Coronary artery (tissue), 2 donors: Measurements from ENCODE around the gene AZIN2.

Experiments used
- DNase-seq: peaks from one replicate; pipeline ENCODE4 v3.0.0-alpha.2; 2017; ENCODE audit warnings: low spot score
- H3K27ac ChIP-seq, 2 donors: fragments of 200-600 bp; sonication (generic); one replicate each; pipeline ENCODE4 v1.5.1; 2016 to 2019
- H3K4me3 ChIP-seq: fragments of 200-600 bp; sonication (generic); 2 replicates; pipeline ENCODE4 v1.5.1; 2016; ENCODE audit warnings: mild to moderate bottlenecking, moderate library complexity
- CTCF ChIP-seq: fragments of 200-600 bp; sonication (generic); IDR thresholded peaks from one replicate; pipeline ENCODE4 v1.5.1; 2019; ENCODE audit warnings: antibody characterized with exemption

The AZIN2 gene

GRCh38 chr1:33047839-33048305 is 33.1 kb upstream of the AZIN2 start:
- no peak for DNase-seq
- no peak for TF ChIP-seq CTCF
- no peak overlapping the region for H3K27ac ChIP-seq
- H3K4me3 ChIP-seq: no peak overlapping the region

DNA sequence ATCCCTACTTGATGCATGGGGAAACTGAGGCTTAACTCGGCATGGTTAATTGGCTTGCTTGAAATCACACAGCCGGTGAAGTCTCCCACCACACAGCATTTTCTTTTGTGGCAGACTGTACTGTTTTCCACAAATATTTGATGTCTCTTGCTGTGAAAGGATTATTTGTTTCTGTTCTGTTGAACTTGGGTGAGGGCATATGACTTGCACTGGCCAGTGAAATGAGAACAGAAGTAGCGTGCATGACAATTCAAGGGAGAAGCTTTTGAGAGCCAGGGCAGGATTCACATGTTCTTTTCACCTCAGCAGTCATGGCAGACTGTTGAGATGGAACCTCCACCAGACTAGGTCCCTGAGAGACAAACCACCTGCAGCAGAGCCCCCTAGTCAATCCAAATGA is 32.5 kb upstream of the AZIN2 start:
- no peak for DNase-seq
- Histone ChIP-seq H3K27ac (no peak overlapping the region), H3K4me3 (no peak overlapping the region)
- TF ChIP-seq CTCF: no peak

DNA sequence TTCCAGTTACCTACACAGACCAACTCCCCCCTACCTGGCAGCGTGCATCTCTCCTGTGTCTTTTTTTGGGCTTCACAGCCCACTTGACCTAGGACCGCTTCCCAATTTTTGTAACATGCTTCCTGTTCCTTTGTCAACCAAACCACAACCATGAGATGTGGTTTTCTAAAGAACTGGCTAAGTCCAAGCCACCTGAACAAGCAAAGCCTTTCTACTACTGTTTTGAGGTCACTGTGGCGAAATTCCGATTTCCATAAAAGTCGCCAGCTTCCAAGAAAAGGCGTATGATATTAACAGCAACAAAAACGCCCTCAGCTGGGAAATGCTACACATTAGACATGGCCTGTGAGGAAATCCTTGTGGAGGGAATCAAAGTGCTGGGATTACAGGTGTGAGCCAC is 31.6 kb upstream of the AZIN2 start:
- H3K27ac ChIP-seq: no peak overlapping the region
- TF ChIP-seq CTCF: no peak
- DNase-seq: no peak
- H3K4me3 ChIP-seq: no peak overlapping the region

DNA sequence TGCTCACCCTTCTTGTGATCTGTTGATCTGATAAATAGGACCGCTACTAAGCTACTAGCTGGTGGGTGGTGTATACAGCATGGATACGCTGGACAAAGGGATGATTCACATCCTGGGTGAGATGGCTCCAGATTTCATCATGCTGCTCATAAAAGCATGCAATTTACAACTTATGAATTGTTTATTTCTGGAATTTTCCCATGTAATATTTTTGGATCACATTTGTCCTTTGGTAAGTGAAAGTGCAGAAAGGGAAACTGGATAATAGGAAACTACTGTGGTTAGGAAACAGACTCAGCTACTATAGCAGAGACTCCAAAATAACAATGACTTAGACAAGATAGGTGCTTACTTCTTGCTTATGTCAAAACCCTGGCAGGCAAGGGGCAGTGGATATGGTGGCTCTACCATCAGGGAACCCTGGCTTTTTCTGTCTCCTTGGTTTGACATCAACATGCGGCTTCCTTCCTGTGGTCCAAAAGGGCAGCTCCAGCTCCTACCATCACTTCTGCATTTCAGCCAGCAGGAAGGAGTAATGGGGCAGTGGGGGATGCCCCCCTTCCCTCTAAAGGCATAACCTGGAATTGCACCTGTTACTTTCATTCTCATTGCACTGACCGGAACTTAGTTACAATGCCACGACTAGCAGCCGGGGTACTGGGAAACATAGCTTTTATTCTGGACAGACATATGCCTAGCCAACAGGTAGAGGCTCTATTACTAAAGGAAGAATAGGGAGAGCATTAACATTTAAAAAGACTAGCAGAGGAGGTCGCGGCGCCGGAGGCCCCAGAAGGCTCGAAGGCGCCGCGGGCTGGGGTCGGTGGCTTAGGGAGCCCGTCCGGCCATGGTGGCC is 30.5 kb upstream of the AZIN2 start:
- TF ChIP-seq CTCF: no peak
- no peak overlapping the region for H3K4me3 ChIP-seq
- DNase-seq: no peak
- H3K27ac ChIP-seq: no peak overlapping the region

DNA sequence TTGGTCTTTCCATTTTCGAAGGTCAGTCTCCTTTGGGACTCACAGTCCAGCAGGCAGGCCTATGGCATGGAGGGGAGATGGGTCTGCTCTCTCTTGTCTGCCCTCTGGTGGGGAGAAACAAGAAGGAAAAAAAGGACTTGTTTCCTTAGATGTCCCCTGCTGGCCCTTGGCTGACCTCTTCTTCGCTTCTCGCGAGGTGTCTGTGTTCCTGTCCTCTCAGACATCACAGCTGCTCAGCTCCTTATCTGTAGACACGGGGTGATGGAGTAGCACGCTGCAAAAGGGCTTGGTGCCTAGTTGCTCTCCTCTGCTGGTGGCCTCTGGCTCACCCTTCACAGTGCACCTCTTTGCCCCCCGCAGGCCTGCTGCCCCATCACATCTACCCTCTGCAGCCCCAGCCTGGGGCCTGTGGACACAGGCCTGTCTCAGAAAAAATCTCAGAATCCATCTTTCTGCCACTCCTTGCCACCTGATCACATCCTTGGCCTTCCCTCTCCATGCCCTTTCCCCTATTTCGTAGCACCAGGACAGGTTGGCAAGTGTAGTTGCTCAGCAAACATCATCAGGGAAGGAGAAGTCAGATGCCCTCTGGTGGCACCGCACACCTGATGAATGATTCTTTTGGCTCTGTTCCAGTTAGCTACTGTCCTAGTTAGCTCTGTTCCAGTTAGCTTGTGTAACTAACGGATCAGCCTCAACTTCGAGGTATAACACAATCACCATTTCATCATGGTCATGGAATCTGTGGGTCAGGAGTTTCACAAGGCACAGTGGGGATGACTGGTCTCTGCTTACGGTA is 25.5 kb upstream of the AZIN2 start:
- no peak for DNase-seq
- Histone ChIP-seq H3K4me3 (no peak overlapping the region), H3K27ac (no peak overlapping the region)
- no peak for TF ChIP-seq CTCF

- TF ChIP-seq CTCF: no peak
- Histone ChIP-seq H3K27ac (no peak overlapping the region), H3K4me3 (no peak overlapping the region)
- no peak for DNase-seq
Observed at GRCh38 chr1:33056426-33056825, 24.5 kb upstream of the AZIN2 start.
